ENCODE results near the gene VWA8.

VWA8 gene

GRCh38 chr13:41802043-41802683, 158.7 kb downstream of the VWA8 start:
- Mint-ChIP-seq H3K36me3 (ENCODE audit: low read depth) (peaks cover 55% of the 10 kb centered on the region), H3K4me3 (no peak overlapping the region), H3K4me1 (ENCODE audit: low read depth) (peaks cover 22% of the 10 kb centered on the region), H3K27me3 (no peaks in the 10 kb centered on the region), H3K9me3 (peaks cover 23% of the 10 kb centered on the region), H3K27ac (no peak overlapping the region)

- no peaks in the 10 kb centered on the region for H3K4me1 Mint-ChIP-seq (ENCODE audit: low read depth)
- no peaks in the 10 kb centered on the region for H3K27me3 Mint-ChIP-seq
- no peak overlapping the region for H3K4me3 Mint-ChIP-seq
Measured at GRCh38 chr13:41791056-41791455, 169.9 kb downstream of the VWA8 start.

GRCh38 chr13:41788552-41788951, 172.4 kb downstream of the VWA8 start:
- H3K27me3 Mint-ChIP-seq: no peaks in the 10 kb centered on the region
- H3K9me3 Mint-ChIP-seq: no peaks in the 10 kb centered on the region
- H3K27ac Mint-ChIP-seq: no peak overlapping the region
- H3K4me1 Mint-ChIP-seq (ENCODE audit: low read depth): no peaks in the 10 kb centered on the region
- no peak overlapping the region for H3K4me3 Mint-ChIP-seq
- H3K36me3 Mint-ChIP-seq (ENCODE audit: low read depth): peaks cover 22% of the 10 kb centered on the region

More at GRCh38 chr13:41791056-41791455, 169.9 kb downstream of the VWA8 start:
- Mint-ChIP-seq H3K27ac (no peak overlapping the region), H3K36me3 (ENCODE audit: low read depth) (peaks cover 32% of the 10 kb centered on the region), H3K9me3 (no peaks in the 10 kb centered on the region)

- no peaks in the 10 kb centered on the region for H3K4me1 Mint-ChIP-seq (ENCODE audit: low read depth)
- no peak overlapping the region for H3K4me3 Mint-ChIP-seq
- H3K27me3 Mint-ChIP-seq: no peaks in the 10 kb centered on the region
- no peak overlapping the region for H3K27ac Mint-ChIP-seq
- peaks cover 22% of the 10 kb centered on the region for H3K36me3 Mint-ChIP-seq (ENCODE audit: low read depth)
- no peaks in the 10 kb centered on the region for H3K9me3 Mint-ChIP-seq
Measured at GRCh38 chr13:41785402-41786172, 175.3 kb downstream of the VWA8 start.

GRCh38 chr13:41782086-41782485, 178.8 kb downstream of the VWA8 start:
- H3K4me3 Mint-ChIP-seq: no peak overlapping the region
- H3K4me1 Mint-ChIP-seq (ENCODE audit: low read depth): no peaks in the 10 kb centered on the region
- H3K36me3 Mint-ChIP-seq (ENCODE audit: low read depth): peaks cover 22% of the 10 kb centered on the region
- no peaks in the 10 kb centered on the region for H3K27me3 Mint-ChIP-seq
- no peak overlapping the region for H3K27ac Mint-ChIP-seq
- H3K9me3 Mint-ChIP-seq: no peaks in the 10 kb centered on the region

- Mint-ChIP-seq H3K4me3 (no peak overlapping the region), H3K27ac (no peak overlapping the region), H3K36me3 (ENCODE audit: low read depth) (peaks cover 21% of the 10 kb centered on the region), H3K27me3 (no peaks in the 10 kb centered on the region), H3K4me1 (ENCODE audit: low read depth) (no peaks in the 10 kb centered on the region), H3K9me3 (no peaks in the 10 kb centered on the region)
Measured at GRCh38 chr13:41780715-41781706, 179.9 kb downstream of the VWA8 start.

GRCh38 chr13:41775251-41775650, 185.7 kb downstream of the VWA8 start:
- no peaks in the 10 kb centered on the region for H3K9me3 Mint-ChIP-seq
- peaks cover 19% of the 10 kb centered on the region for H3K36me3 Mint-ChIP-seq (ENCODE audit: low read depth)
- H3K4me3 Mint-ChIP-seq: no peak overlapping the region
- no peaks in the 10 kb centered on the region for H3K27me3 Mint-ChIP-seq
- H3K27ac Mint-ChIP-seq: no peak overlapping the region
- no peaks in the 10 kb centered on the region for H3K4me1 Mint-ChIP-seq (ENCODE audit: low read depth)

- H3K4me3 Mint-ChIP-seq: no peak overlapping the region
- no peaks in the 10 kb centered on the region for H3K9me3 Mint-ChIP-seq
- no peaks in the 10 kb centered on the region for H3K4me1 Mint-ChIP-seq (ENCODE audit: low read depth)
- no peaks in the 10 kb centered on the region for H3K27me3 Mint-ChIP-seq
- peaks cover 23% of the 10 kb centered on the region for H3K36me3 Mint-ChIP-seq (ENCODE audit: low read depth)
- no peak overlapping the region for H3K27ac Mint-ChIP-seq
Measured at GRCh38 chr13:41774605-41775218, 186.2 kb downstream of the VWA8 start.

- H3K4me1 Mint-ChIP-seq (ENCODE audit: low read depth): no peaks in the 10 kb centered on the region
- H3K27me3 Mint-ChIP-seq: no peaks in the 10 kb centered on the region
Measured at GRCh38 chr13:41767801-41768200, 193.1 kb downstream of the VWA8 start.

GRCh38 chr13:41766439-41766838, 194.5 kb downstream of the VWA8 start:
- Mint-ChIP-seq H3K4me3 (no peak overlapping the region), H3K9me3 (no peaks in the 10 kb centered on the region), H3K36me3 (ENCODE audit: low read depth) (peaks cover 37% of the 10 kb centered on the region), H3K4me1 (ENCODE audit: low read depth) (no peaks in the 10 kb centered on the region), H3K27me3 (no peaks in the 10 kb centered on the region), H3K27ac (no peak overlapping the region)

More at GRCh38 chr13:41767801-41768200, 193.1 kb downstream of the VWA8 start:
- H3K27ac Mint-ChIP-seq: no peak overlapping the region
- H3K4me3 Mint-ChIP-seq: no peak overlapping the region
- peaks cover 28% of the 10 kb centered on the region for H3K36me3 Mint-ChIP-seq (ENCODE audit: low read depth)
- H3K9me3 Mint-ChIP-seq: no peaks in the 10 kb centered on the region

- H3K36me3 Mint-ChIP-seq (ENCODE audit: low read depth): peaks cover 41% of the 10 kb centered on the region
- H3K27me3 Mint-ChIP-seq: no peaks in the 10 kb centered on the region
- no peak overlapping the region for H3K4me3 Mint-ChIP-seq
- no peaks in the 10 kb centered on the region for H3K9me3 Mint-ChIP-seq
- no peak overlapping the region for H3K27ac Mint-ChIP-seq
- no peaks in the 10 kb centered on the region for H3K4me1 Mint-ChIP-seq (ENCODE audit: low read depth)
Measured at GRCh38 chr13:41765813-41766212, 195.1 kb downstream of the VWA8 start.

- H3K36me3 Mint-ChIP-seq (ENCODE audit: low read depth): peaks cover 43% of the 10 kb centered on the region
- H3K27me3 Mint-ChIP-seq: no peaks in the 10 kb centered on the region
- H3K4me1 Mint-ChIP-seq (ENCODE audit: low read depth): no peaks in the 10 kb centered on the region
- H3K9me3 Mint-ChIP-seq: no peaks in the 10 kb centered on the region
- no peak overlapping the region for H3K4me3 Mint-ChIP-seq
- H3K27ac Mint-ChIP-seq: no peak overlapping the region
Measured at GRCh38 chr13:41765020-41765419, 195.9 kb downstream of the VWA8 start.

- Mint-ChIP-seq H3K4me1 (ENCODE audit: low read depth) (no peaks in the 10 kb centered on the region), H3K9me3 (no peaks in the 10 kb centered on the region), H3K4me3 (no peak overlapping the region), H3K27ac (no peak overlapping the region), H3K36me3 (ENCODE audit: low read depth) (peaks cover 43% of the 10 kb centered on the region), H3K27me3 (no peaks in the 10 kb centered on the region)
Measured at GRCh38 chr13:41764558-41764957, 196.4 kb downstream of the VWA8 start.

- no peak overlapping the region for H3K27ac Mint-ChIP-seq
- no peak overlapping the region for H3K4me3 Mint-ChIP-seq
- peaks cover 43% of the 10 kb centered on the region for H3K36me3 Mint-ChIP-seq (ENCODE audit: low read depth)
- no peaks in the 10 kb centered on the region for H3K9me3 Mint-ChIP-seq
- H3K27me3 Mint-ChIP-seq: no peaks in the 10 kb centered on the region
- H3K4me1 Mint-ChIP-seq (ENCODE audit: low read depth): no peaks in the 10 kb centered on the region
Measured at GRCh38 chr13:41763782-41764181, 197.1 kb downstream of the VWA8 start.
